ENCODE data around the gene LIPK. TPM values are rescaled to one million over a fixed set of nuclear protein-coding genes. Genes with fewer than 3 reads are reported as not detected.

LIPK gene
- total RNA-seq, 4 donors from 2014 or later = not detected

- H3K4me3 ChIP-seq = no peak overlapping the region
- WGBS, 2 donors (ENCODE audit: low coverage in 1 of 2) = 95 to 100% methylated on average over 1 of the region's 1 CpG
- H3K27ac ChIP-seq = no peak overlapping the region
- no peak for ATAC-seq
- TF ChIP-seq EP300 (IDR thresholded peaks at IDR 0.05) = no peak
- TF ChIP-seq POLR2AphosphoS5 (IDR thresholded peaks at IDR 0.05) = no peak
- TF ChIP-seq POLR2A (IDR thresholded peaks at IDR 0.05) = no peak
- TF ChIP-seq CTCF (IDR thresholded peaks at IDR 0.05) = no peak
- H3K36me3 ChIP-seq = no peaks in the 10 kb centered on the region
- H3K4me1 ChIP-seq = no peaks in the 10 kb centered on the region
- H3K9me3 ChIP-seq = no peaks in the 10 kb centered on the region
- H3K27me3 ChIP-seq = no peaks in the 10 kb centered on the region
Measured at GRCh38 chr10:88715517-88715916, 9.5 kb downstream of the LIPK start.

- ATAC-seq = no peak
- Histone ChIP-seq H3K27ac (no peak overlapping the region), H3K36me3 (no peaks in the 10 kb centered on the region), H3K27me3 (peaks cover 4% of the 10 kb centered on the region), H3K9me3 (no peaks in the 10 kb centered on the region), H3K4me3 (no peak overlapping the region), H3K4me1 (no peaks in the 10 kb centered on the region)
- WGBS, 2 donors (ENCODE audit: low coverage in 1 of 2) = 30 to 54% methylated on average over 2 to 4 of the region's 4 CpGs
- TF ChIP-seq POLR2A (IDR thresholded peaks at IDR 0.05) = no peak
- TF ChIP-seq POLR2AphosphoS5 (IDR thresholded peaks at IDR 0.05) = no peak
- TF ChIP-seq CTCF (IDR thresholded peaks at IDR 0.05) = no peak
- TF ChIP-seq EP300 (IDR thresholded peaks at IDR 0.05) = no peak
Measured at GRCh38 chr10:88721392-88721791, 15.3 kb downstream of the LIPK start.

GRCh38 chr10:88725798-88726197, 19.7 kb downstream of the LIPK start:
- Histone ChIP-seq H3K4me1 (no peaks in the 10 kb centered on the region), H3K36me3 (no peaks in the 10 kb centered on the region), H3K4me3 (no peak overlapping the region), H3K9me3 (no peaks in the 10 kb centered on the region), H3K27me3 (peaks cover 18% of the 10 kb centered on the region), H3K27ac (no peak overlapping the region)
- ATAC-seq = no peak
- TF ChIP-seq POLR2AphosphoS5 (IDR thresholded peaks at IDR 0.05) (no peak), EP300 (IDR thresholded peaks at IDR 0.05) (no peak), POLR2A (IDR thresholded peaks at IDR 0.05) (no peak), CTCF (IDR thresholded peaks at IDR 0.05) (no peak)
- WGBS, 2 donors (ENCODE audit: low coverage in 1 of 2) = 33 to 57% methylated on average over 1 of the region's 1 CpG

- no peaks in the 10 kb centered on the region for H3K36me3 ChIP-seq
- TF ChIP-seq POLR2A (IDR thresholded peaks at IDR 0.05) (no peak), EP300 (IDR thresholded peaks at IDR 0.05) (no peak), CTCF (IDR thresholded peaks at IDR 0.05) (no peak), POLR2AphosphoS5 (IDR thresholded peaks at IDR 0.05) (no peak)
- no peak for ATAC-seq
- peaks cover 18% of the 10 kb centered on the region for H3K27me3 ChIP-seq
- H3K27ac ChIP-seq = no peak overlapping the region
- 80 to 81% methylated on average over 1 to 10 of the region's 30 CpGs for WGBS, 2 donors (ENCODE audit: low coverage in 1 of 2)
- no peak overlapping the region for H3K4me3 ChIP-seq
- no peaks in the 10 kb centered on the region for H3K4me1 ChIP-seq
- no peaks in the 10 kb centered on the region for H3K9me3 ChIP-seq
Measured at GRCh38 chr10:88728107-88728763, 22.2 kb downstream of the LIPK start.

- Histone ChIP-seq H3K27me3 (peaks cover 18% of the 10 kb centered on the region), H3K36me3 (no peaks in the 10 kb centered on the region), H3K4me1 (no peaks in the 10 kb centered on the region), H3K27ac (no peak overlapping the region), H3K4me3 (no peak overlapping the region), H3K9me3 (no peaks in the 10 kb centered on the region)
- WGBS, 2 donors (ENCODE audit: low coverage in 1 of 2) = 79 to 89% methylated on average over 4 of the region's 4 CpGs
- TF ChIP-seq POLR2A (IDR thresholded peaks at IDR 0.05) (no peak), POLR2AphosphoS5 (IDR thresholded peaks at IDR 0.05) (no peak)
- no peak for ATAC-seq
Measured at GRCh38 chr10:88730864-88731263, 24.8 kb downstream of the LIPK start.

Data from gastroesophageal sphincter (tissue), 4 donors.